NCI-H345 treated with DMSO at 0.1 percent for 48 hours (cell line): Measurements from ENCODE around the gene CNST.
"Not testable (repeated sequence)": the region's sequence is repeated elsewhere in the genome, so short reads cannot be mapped to it uniquely, and the experiment has no call there.

Experiments used
- DNase-seq: peaks from one replicate; lab custom pipeline; 2025; ENCODE audit not compliant: unreplicated experiment; lab: John Stamatoyannopoulos, UW

Gene CNST

DNA sequence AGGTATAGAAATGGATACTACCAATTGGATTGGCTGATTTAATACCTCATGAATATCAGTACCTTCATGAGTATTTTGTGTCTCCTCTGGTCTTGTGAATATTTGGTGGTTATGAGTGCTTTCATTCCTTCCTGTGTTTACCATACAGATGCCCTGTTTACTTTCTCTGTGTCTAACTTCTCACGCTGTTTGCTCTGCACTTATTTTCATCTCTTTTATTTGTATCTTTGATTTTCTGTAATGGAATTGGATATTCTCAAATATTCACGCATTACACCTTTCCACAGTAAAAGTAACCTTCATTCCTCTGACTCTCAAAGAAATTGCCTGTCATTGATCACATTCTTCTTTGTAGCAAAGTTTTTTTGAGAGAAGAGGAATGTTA lies 16.8 kb downstream of the CNST start:
- no peak for DNase-seq

DNA sequence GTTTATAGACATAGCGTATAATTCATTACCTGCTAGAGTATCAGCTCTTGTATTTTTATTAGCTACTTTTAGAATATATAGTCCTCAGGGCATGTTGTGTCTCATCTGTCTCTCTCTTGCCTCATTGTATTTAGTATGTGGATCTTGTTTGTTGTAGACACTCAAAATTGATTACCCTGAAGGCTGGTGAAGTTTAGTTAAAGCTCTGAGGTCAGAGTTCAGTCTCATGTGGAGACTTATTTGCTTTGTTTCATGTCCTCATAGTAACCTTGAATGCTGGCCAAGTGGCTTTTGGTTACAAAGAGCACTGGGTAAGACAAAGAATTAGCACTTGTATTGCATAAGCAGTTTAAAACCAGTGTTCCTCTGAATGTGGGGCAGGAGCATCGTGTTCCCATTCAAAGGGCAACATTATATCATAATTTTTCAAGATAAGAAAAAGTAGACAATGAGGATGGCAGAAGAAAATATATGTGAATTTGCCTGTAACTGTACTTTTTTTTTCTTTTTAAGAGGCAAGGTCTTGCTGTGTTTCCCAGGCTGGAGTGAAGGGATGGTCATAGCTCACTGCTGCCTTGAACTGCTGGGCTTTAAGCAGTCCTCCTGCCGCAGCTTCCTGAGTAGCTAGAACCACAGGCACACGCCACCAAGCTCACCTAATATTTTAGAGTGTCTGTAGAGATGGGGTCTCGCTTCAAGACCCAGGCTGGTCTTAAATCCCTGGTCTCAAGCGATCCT lies 17.4 kb downstream of the CNST start:
- peak; percentile 69 for DNase-seq

DNA sequence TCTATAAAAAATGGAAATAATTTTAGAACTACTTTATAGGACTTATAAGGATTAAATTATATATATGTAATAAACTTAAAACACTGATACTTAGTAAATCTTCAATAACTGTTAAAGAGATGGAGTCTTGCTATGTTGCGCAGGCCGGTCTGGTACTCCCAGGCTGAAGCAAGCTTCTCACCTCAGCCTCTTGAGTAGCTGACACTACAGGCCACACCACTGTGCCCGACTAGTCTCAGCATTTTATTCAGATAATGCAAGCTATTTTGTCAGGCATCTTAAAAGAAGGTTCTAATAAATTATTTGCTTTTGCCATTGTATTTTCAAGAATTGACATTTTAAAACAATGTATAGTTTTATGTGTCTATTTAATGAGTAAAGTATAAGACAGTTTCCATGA lies 20.8 kb downstream of the CNST start:
- no peak for DNase-seq

DNA sequence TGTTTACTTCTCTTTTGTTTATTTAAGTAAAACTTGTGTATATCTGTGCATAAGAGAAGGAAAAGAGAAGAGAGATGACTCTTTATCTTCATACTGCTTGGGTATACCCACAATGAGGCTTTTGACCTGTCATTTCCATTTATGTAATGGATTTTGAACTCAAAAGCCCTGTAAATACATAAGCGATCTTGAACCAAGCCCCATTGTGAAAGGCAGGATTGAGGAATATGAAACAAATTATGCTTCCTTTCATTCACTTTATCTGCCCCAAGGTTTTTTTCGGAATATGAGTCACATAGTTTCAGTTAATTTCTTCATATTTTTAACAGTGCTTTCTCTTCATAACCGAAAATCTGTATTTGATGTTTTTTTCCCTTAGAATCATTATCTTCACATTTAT lies 21.4 kb downstream of the CNST start:
- DNase-seq: no peak

DNA sequence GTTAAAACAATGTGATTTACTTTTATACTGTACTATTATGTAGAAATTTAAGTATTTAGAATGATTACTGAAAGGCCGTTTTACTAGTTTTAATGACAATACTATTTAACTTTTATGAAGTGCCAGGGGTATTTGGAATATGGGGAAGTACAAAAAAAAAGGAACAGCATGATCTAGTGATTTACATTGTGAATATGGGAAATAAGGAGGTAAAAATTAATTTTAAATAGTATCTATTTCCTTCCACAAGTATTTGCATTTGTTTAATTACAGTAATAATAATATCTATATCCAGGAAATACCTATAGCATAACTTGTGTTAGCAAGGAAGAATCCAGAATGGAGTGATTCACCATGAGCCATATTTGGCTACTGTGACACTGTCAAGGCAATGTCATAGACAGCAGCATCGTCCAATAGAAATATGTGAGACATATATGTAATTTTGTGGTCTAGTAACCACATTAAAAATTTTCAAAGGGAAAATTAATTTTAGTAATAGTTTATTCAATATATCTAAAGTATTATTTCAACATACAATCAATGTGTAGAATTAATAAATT lies 22.0 kb downstream of the CNST start:
- no peak for DNase-seq

DNA sequence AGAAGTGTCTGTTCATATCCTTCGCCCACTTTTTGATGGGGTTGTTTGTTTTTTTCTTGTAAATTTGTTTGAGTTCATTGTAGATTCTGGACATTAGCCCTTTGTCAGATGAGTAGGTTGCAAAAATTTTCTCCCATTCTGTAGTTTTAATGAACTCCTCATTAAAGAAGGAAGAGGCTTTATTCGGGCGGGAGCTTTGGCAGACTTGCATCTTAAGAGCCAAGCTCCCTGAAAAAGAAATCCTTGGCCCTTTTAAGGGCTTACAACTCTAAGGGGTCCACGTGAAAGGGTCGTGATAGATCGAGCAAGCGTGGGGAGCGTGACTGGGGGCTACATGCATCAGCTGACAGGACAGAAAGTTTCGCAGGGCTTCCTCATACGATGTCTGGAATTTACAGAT lies 23.7 kb downstream of the CNST start:
- not testable (repeated sequence) for DNase-seq

DNA sequence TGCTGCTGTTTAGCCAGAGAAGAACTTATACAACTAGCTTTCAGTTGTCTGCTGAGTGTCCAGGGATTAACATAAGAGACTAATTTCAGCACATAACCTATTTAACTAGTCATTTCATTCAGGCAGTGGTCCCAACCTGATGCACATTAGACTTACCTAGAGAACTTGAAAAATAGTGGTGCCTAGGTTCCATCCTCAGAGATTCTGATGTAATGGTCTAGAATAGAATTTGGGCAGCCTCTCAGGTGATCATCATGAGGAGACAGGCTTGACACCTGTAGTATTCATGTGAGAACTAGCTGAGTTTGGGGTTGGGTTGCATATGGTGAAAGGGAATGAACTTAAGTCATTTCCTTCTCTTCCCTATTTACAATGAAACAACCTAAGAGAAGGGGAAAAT lies 24.8 kb downstream of the CNST start:
- DNase-seq: no peak

DNA sequence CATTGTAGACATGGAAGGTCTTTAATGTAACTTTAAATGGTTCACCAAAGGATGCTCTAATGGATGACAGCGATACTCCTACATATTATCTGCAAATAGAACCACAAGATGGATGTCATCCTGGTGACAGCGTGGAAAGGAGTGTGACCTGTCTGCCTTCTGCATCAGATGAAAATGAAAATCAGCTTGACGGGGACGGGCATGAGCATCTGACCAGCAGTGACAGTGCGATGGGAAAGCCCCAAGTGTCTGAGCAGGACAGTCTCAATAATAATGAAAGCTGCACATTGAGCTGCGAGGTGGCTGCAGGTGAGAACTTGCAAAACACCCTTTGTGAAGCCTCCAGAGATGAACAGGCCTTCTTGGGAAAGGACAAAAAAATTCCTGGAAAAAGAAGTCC lies 25.2 kb downstream of the CNST start:
- no peak for DNase-seq

DNA sequence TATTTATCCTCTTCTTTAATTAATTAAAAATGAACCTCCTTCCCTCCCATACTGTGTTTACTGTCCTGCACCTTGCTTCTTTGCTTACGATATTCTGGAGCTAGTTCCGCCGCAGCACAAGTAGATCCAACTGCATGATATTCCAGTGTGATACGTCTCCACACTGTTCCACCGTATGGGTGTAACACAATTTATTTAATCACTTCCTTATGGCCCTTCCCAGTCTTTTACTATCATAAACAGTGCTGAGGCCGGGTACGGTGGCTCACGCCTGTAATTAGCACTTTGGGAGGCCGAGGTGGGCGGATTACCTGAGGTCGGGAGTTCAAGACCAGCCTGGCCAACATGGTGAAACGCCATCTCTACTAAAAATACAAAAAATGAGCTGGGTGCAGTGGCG lies 25.7 kb downstream of the CNST start:
- no peak for DNase-seq

DNA sequence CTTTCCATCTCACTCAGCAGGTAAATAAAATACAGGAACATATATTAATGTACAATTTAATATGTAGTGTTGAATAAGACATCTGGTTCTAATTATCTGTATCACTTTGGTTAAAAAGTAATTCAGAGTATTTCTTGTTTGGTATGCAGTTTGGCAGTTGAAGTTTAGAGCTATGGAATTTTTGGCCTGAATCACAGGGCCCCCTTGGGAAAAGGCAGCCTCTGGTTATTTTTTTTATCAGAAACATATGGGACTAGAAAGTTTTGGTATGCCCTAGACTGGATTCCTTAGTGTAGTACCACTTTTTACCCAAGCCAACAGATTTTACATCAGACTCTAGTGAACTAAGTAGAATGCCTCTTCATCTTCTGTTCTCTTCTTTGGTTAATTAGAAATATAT lies 26.4 kb downstream of the CNST start:
- DNase-seq: no peak

DNA sequence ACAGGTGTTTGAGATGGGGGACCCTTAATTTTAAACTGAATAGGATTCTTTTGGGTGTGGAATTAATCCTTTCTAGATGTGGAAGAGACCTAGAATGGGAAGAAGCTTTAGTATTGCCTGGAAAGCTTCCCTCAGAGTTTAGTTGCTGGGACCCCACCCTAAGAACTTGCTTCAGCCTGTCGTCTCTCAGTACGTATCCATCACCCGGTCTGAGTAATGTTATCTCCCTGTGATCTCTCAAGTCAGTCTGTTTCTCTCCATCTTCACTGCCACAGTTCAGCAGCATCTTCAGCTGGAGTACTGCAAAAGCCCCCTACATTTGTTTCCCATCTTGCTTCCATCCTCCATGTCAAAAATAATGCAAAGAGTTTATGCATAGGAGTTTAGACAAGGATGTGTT lies 28.9 kb downstream of the CNST start:
- DNase-seq: no peak

DNA sequence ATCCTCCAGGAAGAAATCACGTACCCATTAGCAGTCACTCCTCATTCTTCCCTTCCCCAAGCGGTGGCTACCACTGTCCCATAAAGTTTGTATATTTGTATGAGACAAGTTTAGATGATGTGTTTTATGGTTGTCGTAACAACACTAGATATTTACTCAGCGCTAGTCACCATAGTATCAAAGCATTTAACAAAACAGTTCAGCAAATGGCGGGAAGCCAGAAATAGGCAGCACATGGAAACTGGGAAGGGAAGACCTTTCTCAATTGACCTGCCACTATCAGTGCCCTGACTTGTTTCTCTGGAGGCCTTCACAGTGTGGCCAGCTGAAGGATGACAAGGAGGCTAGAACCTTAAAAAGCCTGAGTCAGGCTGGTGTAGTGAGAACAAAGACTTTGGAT lies 31.1 kb downstream of the CNST start:
- DNase-seq: no peak

DNA sequence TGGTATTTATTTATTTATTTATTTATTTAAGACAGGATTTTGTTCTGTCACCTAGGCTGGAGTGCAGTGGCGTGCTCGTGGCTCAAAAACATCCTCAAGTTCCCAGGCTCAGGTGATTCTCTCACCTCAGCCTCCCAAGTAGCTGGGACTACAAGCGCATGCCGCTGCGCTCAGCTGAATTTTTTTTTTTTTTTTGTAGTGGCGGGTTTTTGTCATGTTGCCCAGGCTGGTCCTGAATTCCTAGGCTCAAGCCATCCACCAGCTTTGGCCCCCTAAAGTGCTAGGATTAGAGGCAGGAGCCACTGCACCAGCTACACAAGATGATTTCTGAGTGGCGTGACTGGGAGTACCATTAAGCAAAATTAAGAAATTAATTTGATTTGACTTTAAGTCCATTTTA lies 31.7 kb downstream of the CNST start:
- no peak for DNase-seq

DNA sequence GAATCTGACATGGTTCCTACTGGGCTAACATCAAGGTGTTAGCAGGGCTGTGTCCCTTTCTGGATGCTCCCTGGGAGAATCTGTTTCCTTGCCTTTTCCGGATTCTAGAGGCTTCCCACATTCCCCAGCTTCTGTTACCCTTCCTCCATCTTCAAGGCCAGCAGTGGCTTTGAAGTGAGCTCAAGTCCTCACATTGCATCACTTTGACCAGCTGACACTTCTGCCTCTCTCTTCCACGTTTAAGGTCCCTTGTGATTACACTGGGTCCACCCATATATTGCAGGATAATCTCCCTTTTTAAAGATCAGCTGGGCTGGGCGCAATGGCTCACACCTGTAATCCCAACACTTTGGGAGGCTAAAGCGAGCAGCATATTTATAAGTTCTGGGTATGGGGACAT lies 33.1 kb downstream of the CNST start:
- no peak for DNase-seq

DNA sequence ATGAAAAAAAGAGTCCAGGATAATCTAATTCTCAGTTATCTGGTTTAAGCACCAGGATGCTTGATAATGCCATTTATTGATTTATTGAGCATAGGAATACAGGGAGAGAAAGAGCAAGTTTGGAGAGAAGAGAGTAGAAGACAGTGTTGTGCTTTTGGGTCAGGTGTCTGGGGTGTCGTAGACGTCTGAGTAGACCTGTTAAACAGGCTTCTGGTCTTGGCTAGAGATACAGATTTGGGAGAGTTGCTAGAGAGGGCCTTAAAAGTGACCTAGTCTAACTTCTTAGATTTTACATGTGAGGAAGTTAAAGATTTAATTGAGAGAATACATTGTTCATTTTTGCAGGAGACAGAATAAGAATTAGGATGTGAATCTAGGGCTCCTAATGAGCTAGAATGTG lies 34.3 kb downstream of the CNST start:
- no peak for DNase-seq

DNA sequence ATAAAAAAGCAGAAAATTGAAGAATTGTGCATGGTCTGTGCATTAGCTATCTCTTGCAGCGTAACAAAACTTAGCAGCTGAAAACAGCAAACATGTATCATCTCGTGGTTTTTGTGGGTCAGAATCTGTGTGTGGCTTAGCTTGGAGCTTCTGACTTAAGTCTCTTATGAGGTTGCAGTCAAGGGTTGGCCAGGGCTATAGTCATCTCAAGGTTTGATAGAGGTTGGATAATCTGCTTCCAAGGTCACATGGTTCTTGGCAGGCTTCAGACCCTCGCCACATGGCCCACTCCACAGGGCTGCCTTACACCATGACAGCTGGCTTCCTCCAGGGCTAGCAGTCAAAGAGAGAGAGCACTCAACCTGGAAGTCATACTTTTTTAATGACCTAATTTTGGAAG lies 35.9 kb downstream of the CNST start:
- no peak for DNase-seq

DNA sequence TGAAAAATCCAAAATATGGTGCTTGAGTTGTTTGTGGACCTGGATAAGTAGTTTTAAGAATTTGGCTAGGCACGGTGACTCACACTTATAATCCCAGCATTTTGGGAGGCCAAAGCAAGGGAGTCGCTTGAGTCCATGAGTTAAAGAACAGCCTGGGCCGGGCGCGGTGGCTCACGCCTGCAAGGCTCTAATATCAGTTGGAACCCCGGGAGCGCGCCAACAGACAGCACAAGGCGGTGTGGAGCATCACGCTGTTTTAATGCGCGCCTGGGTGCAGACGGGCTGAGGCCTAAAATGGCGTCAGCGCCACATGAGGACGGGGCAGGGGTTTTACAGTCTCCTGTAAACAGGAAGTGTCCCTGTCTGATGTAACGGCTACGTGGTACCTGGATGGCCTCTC lies 39.0 kb downstream of the CNST start:
- not testable (repeated sequence) for DNase-seq

DNA sequence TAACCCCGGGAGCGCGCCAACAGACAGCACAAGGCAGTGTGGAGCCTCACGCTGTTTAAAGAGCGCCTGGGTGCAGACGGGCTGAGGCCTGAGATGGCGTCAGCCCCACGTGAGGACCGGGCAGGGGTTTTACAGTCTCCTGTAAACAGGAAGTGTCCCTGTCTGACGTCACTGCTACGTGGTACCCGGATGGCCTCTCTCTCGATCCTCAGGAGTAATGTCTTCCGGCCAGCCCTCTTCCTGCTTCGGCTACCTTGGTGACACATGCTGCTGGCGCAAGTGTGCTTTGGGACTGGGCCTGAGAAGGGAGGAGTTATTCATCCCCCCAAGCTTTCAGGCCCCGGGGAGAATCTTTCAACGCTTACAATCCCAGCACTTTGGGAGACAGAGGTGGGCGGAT lies 41.2 kb downstream of the CNST start:
- no peak for DNase-seq

DNA sequence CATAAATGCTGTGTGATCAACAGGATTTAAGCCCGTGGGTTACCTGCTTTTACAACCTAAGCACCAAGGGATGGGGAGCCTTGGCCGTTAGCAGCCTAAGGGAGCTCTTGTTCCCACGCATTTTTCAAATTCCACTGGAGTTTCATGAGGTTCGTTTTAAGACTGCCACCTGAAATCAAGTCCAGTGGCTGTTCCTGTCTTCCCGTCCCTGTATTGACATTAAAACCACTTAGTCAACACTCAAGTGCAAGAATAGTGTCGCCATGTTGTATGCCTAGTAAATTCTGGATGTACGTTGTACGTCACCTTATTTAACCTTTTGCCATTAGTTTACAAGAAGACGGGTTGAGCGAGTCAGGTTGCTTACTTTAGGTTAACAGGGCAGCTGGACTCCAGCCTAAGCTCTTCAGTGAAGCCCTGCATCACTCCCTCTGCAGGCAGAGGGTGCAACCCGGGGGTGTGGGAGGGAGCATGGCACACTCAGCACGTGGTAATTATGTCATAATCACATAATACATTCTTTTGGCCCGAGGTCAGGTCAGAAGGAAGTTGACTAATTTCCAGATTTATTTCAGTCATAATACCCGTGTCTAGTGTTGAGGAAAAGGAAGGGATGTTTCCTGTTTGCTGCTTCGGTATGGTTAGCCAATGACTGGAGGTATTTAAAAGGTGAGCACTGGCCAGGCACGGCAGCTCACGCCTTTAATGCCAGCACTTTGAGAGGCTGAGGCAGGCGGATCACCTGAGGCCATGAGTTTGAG lies 42.5 kb downstream of the CNST start:
- DNase-seq: no peak

DNA sequence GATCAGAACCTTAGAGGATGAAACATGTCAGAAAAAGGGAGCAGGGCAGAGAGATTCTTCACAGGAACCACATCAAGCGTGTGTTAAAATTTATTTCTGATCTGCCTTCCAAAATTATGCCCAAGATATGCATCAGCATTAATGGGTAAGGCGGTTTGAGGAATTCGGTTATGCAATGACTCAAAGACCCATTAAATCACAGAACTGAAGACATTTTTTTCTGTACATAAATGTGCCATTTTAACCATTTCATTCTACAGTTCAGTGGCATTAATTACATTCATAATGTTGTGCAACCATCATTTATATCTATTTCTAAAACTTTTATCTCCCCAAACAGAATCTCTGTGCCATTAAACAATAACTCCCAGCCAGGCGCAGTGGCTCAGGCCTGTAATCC lies 43.4 kb downstream of the CNST start:
- DNase-seq: no peak

DNA sequence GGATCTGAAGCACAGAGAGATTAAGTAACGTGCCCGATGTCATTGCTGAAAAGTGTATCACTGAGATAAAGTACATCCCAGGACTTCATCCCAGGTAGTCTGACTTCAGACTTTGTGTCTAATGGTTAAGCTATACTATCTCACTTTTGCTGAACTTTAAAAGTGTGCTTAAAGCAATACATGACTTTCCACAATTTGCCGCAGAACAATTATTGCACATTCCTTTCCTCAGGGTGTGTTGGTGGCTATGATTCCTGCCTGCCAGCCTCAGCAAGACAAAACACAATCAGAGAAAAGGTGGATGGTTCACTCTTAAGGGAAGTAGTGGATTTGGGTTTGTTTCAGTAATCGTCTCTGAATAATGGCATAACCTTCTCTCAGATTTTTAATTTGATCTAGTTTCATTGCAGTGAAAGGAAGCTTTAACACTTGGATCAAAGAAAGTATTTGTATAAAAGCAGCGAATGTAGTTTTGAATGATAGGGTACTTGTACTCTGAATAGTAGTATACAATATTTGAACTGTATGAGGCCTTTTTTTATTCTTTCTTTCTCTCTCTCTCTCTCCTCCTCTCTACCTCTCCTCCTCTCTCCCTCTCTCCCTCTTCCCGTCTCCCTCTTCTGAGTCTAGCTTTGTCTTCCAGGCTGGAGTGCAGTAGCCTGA lies 47.0 kb downstream of the CNST start:
- no peak for DNase-seq

DNA sequence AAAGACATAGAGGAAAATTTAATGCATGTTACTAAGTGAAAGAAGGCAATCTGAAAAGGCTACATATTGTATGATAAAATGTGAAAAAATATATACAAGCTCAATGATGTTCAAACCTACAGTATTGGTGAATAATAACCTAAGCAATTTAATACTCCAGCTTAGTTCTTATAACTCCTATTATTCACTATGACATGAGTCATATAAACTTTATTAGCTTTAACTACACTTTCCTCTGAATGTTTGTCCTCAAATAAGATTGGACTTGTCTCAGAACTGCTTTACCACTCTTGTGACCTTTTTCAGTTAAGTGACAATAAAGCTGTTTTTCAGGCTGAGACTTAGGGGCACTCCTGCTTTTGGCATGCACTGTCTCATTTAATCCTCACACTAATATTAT lies 50.9 kb downstream of the CNST start:
- no peak for DNase-seq
